Limb (tissue), 2 donors: ENCODE measurements around the gene BIRC5.
"Not testable (repeated sequence)": the region's sequence is repeated elsewhere in the genome, so short reads cannot be mapped to it uniquely, and the experiment has no call there.

Experiments
- DNase-seq, 2 donors: peaks; one replicate each; pipeline ENCODE4 v3.0.0-alpha.2; 2016; ENCODE audit errors: extremely low spot score in 2 of 2

BIRC5 gene

DNA sequence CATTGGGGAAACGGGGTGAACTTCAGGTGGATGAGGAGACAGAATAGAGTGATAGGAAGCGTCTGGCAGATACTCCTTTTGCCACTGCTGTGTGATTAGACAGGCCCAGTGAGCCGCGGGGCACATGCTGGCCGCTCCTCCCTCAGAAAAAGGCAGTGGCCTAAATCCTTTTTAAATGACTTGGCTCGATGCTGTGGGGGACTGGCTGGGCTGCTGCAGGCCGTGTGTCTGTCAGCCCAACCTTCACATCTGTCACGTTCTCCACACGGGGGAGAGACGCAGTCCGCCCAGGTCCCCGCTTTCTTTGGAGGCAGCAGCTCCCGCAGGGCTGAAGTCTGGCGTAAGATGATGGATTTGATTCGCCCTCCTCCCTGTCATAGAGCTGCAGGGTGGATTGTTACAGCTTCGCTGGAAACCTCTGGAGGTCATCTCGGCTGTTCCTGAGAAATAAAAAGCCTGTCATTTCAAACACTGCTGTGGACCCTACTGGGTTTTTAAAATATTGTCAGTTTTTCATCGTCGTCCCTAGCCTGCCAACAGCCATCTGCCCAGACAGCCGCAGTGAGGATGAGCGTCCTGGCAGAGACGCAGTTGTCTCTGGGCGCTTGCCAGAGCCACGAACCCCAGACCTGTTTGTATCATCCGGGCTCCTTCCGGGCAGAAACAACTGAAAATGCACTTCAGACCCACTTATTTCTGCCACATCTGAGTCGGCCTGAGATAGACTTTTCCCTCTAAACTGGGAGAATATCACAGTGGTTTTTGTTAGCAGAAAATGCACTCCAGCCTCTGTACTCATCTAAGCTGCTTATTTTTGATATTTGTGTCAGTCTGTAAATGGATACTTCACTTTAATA is 10.4 kb downstream of the BIRC5 start:
- no peak for DNase-seq

- no peak for DNase-seq
These were observed 11.2 kb downstream of the BIRC5 start for GRCh38 chr17:78225088-78225865.

DNA sequence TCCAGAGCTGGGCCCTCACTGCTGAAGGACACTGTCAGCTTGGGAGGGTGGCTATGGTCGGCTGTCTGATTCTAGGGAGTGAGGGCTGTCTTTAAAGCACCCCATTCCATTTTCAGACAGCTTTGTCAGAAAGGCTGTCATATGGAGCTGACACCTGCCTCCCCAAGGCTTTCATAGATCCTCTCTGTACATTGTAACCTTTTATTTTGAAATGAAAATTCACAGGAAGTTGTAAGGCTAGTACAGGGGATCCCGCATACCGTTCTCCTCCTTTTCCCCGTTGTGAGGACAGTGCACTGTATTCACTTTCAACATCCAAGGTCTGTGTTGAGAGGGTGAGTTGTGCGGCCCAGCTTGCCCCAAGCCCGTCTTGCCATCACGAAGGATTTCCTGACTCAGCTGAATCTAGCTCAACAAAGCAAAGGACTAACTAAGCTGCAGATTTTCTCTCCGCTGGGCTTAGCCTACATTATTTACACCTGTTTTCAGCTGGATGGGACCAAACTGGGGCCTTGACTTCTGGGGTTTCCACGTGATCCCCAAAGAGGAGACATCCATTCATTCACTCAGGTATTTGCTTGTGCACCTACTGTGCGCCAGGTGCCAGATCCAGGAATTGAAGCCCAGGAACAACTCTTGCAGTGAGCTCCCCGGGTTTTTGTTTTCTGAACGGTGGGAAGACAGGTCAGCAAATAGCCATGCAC is 12.2 kb downstream of the BIRC5 start:
- no peak for DNase-seq

DNA sequence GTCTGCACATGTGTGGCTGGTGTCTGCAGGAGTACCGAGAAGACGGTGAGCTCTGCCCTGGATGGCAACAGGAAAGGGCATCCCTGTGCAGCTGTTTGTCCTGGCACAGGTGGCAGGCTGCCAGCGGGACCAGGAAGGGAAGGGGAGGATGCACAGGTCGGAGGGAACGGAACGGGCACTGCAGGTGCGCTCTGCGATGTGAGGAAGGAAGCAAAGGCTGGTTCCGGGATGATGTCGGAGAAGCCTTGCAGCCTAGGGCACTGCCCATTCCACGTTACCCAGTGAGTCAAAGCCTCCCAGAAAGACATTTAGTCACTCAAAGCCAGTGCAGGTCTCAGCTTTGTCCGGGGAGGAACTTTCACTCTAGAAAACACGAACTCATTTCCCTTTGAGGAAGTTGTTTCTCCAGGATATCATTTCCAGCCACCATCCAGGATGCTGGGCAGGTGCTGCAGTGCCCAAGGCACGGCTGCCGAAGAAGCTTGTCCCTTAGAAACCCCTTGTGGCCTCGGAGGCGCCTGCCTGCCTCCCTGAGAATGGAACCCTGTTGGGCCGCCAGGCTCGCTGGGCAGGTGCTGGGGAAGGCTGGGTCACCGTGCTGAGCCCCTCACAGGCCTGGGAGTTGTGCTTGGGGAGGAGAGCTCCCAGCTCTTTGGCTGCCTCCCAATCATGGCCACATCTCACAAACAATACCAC is 12.9 kb downstream of the BIRC5 start:
- no peak for DNase-seq

- no peak for DNase-seq
These were observed 13.4 kb downstream of the BIRC5 start for GRCh38 chr17:78227455-78227916.

- DNase-seq: no peak
These were observed 14.1 kb downstream of the BIRC5 start for GRCh38 chr17:78228176-78228575.

DNA sequence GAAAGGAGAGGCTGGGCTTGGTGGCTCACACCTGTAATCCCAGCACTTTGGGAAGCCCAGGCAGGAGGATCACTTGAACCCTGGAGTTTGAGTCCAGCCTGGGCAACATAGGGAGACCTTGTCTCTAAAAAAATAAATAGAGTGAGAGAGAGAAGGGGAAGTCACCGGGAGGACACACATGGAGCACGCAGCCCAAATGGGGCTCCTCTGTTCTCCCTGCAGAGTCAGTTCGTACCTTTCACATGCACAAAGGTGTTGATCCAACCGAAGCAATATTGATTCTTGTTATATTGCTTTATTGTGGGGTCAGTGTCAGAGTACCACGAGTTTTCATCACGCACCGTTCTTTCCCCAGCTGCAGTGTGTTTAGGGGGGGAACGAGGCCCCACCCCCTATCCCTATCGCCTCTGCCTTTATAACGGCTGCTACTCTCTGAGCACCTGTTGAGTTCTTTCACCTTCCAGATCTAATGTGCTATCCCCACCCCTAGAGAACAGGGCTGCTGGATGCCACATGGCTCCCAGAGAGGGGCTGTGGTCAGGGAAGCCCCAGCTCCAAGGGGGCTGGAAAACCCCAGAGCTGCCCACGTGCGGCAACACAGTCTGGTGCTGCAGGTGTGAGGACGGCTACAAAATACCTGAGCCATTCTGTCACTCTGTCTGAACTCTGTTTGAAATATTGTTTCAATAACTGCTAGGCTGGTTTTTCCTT is 16.4 kb downstream of the BIRC5 start:
- DNase-seq: no peak

GRCh38 chr17:78230996-78231935 is 17.2 kb downstream of the BIRC5 start, which contains the start of gene TMEM235:
TMEM235 (plus strand) TSS chr17:78231631; CDS start chr17:78232024, 393 bp downstream.
- DNase-seq: no peak

DNA sequence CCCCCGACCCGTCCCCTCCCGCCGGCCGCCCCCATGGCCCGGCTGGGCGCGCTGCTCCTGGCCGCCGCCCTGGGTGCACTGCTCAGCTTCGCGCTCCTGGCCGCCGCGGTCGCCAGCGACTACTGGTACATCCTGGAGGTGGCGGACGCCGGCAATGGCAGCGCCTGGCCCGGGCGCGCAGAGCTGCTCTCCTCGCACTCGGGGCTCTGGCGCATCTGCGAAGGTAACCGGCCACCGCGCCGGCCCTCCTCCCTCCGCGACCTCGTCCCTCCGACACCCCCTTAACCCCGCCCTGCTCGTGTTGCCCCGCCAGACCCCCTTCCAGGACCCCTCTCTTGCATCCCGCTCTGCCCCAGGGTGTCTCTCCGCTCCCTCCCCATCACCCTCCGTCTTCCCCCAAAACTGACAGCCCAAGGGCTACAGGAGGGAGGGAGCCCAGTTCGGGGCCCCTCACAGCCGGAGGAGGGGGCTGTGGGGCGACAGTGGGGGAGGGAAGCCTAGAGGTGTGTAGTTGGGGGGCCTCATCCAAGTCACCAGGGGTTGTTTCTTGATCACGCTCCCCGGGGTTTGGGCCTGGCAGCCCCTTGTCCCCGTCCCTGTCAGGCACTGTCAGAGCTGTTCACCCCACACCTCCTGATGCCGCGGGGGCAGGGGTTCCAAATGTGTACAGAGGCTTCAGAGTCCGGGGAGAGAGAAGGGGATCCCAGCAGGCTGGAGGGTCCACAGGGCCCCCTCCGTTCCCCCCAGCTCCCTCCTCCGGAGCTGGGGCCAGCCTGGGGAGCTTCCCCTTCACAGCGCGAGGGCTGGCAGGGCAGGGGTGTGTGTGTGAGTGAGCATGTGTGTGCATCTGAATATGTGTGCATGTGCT is 18.2 kb downstream of the BIRC5 start:
- peak in 1 of 2 donors; percentile 46 for DNase-seq

- no peak for DNase-seq
These were observed 18.8 kb downstream of the BIRC5 start for GRCh38 chr17:78232859-78233173.

DNA sequence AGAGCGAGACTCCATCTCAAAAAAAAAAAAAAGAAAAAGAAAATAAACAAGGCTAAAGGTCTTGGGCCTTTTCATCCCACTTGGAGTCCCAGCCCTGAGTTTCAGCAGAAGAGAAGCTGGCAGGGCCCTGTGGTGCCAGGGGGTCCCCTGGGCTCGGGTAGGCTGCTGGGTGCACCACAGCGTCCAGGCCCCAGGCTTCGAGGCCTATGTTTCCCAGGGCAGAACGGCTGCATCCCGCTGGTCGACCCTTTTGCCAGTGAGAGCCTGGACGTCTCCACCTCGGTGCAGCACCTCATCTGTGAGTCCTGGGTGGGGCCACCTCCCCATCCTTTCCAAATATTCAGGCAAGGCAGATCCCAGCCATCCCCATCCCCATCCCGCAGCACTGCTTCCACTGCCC is 19.6 kb downstream of the BIRC5 start:
- no peak for DNase-seq

DNA sequence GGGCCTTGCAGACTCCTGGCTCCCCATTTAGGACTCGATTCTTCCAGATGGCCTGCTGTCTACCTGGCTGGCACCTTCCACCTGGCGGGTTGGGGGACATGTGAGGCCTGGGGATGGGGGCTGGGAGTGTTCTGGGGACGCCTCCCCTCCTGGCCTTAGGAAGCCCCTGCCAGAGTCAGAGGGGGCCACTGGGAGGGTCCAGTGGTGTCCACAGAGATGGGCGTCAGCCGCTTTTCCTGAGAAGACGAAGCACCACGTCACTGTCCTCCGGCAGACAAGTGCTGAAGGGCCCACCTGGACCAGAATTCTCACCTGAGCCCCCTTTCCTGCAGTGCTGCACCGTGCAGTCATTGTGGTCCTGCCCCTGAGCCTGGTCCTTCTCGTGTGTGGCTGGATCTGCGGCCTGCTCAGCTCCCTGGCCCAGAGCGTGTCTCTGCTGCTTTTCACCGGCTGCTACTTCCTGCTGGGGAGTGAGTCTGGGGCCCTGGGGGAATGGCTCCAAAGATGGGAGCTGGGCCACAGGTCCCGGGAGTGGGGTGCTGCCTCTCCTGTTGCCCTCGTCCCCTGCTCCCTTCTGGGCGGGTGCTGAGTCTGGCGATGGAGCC is 20.3 kb downstream of the BIRC5 start:
- DNase-seq: no peak

DNA sequence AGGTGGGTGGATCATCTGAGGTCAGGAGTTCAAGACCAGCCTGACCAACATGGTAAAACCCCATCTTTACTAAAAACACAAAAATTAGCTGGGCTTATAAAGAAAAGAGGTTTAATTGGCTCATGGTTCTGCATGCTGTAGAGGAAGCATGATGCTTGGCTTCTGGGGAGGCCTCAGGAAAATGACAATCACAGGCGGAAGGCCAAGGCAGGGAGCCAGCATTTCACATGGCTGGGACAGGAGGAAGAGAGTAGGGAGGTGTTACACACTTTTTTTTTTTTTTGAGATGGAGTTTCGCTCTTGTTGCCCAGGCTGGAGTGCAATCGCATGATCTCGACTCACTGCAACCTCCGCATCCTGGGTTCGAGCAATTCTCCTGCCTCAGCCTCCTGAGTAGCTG is 21.0 kb downstream of the BIRC5 start:
- not testable (repeated sequence) for DNase-seq

GRCh38 chr17:78235885-78236284 is 21.8 kb downstream of the BIRC5 start:
- DNase-seq: no peak

DNA sequence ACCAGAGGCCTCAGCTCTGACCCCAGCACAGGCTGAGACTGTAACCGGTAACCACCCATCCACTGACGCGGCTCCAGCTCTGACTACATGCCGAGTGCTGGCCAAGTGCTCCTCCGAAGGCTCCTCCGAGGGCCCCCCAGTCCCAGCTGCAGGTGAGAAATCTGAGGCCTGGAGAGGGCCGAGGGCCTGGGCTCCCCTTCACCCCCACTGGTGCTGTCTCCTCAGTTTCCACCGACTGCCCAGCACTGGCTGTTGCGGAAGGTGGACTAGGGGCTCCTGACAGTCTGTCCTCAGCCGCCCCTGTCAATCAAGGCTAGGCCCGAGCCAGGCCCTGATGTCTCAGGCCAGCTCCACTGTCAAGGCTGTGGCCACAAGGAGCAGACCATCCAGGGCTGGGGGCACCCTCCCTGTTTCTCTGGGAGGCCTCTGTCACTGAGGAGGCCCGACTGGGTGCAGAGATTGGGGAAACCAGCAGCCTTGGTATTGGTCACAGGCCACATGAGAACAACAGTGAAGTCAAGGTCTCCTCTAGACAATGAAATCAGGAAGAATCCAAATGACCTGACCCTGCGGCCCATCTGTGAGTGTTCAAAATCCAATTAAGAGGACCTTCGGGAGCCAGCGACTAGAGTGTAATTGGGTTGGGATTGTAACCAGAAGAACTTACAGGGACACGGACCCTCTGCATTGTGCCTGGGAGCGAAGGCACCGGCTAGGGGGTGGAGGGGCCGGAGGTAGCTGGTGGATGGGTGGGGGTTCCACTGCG is 22.5 kb downstream of the BIRC5 start:
- DNase-seq: no peak

- peak; percentile 38 to 68 for DNase-seq
These were observed 23.5 kb downstream of the BIRC5 start for GRCh38 chr17:78237401-78238012.
